ENCODE data around the gene DHX58.

DHX58 gene

DNA sequence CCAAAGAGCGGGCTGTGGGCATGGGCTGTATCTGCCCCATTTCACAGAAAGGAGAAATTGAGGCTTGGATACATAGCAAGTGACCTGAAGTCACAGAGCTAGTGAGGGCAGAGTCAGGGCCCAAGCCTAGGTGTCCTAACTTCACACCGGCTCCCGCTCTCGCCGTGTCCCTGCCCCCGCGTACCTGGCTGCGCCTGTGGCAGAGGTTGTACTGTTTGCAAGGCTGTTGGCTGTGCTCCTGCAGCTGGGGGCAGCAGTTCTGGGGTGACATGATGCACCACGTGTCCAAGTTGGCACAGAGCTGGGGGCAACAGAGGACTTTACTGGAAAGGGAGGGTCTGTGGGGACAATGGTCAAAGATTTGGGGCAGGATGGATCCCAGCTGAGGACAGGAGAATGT, 3.4 kb downstream of the DHX58 start:
- no peak for DNase-seq

DNA sequence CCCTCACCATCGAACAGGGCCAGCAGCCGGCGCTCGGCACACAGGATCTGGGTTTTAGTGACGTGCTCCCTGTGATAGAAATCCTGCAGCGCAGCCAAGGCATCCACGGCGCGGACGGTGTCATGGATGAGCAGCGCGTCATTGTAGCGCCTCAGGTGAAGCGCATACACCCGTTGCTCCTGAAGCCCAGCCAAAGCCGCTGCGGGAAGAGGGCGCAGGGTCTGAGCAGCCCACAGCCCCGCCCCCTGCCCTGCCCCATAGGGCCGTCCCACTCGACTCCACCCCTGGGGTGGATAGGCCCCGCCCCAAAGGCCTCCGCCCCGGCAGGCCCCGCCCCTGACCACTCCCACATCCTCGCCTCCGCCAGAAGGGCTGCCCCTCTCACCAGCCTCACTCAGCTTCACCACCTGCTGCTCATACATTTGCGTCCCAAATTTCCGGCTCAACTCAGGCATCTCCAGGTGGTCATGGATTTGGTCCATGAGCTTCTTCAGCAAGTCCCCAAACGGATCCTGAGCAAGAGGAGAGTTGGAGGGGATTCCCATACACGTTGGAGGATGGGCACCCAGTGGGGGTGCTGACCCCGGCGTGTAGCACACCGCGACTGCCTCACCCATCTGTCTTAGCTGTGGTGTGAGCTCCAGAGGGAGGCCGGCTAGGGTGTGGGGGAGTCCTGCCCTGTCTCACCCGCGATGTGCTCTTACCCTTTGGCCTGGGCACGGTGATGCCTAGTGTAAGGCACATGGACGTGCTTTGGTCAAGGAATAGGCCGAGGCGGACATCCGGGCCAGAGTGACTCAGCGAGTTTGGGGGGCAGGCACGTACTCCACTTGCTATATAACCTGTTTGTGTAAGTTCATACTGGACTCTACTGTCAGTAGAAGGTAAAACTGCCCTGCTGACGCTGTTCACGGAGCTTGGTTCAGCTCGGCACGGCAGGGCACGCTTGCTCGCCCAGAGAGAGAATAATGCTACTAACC, 4.6 kb downstream of the DHX58 start:
- no peak for DNase-seq

GRCh38 chr17:42107124-42107523, 5.4 kb downstream of the DHX58 start:
- no peak for DNase-seq

DNA sequence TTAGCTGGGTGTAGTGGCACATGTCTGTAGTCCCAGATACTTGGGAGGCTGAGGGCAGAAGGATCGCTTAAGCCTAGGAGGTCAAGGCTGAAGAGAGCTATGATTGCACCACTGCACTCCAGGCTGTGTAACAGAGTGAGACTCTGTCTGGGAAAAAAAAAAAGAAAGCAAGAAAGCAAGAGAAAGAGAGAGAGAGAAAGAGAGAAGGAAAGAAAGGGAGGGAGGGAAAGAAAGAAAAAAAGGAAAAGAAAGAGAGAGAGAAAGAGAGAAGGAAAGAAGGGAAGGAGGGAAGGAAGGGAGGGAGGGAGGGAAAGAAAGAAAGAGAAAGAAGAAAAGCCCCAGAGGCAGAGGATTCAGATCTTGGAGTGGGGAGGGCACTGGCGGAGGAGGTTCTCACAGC, 6.5 kb downstream of the DHX58 start:
- no peak for DNase-seq

GRCh38 chr17:42104264-42104663, 8.2 kb downstream of the DHX58 start:
- DNase-seq, result no peak

DNA sequence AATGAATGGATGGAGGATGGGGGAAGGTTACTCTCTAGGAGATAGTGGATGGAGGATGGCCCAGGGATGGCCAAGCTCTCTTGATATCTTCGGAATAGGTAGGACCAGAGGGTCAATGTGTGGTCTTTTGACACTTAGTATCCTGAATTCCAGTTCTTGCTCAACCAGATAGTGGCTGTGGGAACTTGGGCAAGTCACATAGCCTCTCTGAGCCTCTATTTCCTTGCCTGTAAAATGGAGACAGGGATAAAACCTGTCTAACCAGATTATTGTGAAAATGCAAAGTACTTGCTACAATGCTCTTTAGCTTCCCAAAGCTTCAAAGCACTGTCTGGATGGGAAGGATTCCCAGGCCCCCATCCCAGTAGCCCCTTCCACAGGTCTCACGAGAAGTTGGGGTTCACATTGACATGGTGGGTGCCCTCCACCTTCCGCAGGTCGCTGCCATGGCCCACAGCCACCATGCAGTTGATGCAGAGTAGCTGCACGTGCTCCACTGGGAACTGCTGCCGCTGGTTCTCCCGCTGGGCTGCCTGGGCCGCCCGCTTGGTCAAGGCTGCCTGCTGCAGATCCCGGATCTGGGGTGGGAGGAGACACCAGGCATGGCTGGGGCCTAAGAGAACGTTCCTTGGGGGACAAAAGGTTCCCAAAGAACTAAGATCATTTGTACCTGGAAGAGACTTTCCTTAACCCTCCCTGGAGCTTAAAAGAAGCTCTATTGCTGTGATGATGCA, 9.1 kb downstream of the DHX58 start:
- no peak for DNase-seq

DNA sequence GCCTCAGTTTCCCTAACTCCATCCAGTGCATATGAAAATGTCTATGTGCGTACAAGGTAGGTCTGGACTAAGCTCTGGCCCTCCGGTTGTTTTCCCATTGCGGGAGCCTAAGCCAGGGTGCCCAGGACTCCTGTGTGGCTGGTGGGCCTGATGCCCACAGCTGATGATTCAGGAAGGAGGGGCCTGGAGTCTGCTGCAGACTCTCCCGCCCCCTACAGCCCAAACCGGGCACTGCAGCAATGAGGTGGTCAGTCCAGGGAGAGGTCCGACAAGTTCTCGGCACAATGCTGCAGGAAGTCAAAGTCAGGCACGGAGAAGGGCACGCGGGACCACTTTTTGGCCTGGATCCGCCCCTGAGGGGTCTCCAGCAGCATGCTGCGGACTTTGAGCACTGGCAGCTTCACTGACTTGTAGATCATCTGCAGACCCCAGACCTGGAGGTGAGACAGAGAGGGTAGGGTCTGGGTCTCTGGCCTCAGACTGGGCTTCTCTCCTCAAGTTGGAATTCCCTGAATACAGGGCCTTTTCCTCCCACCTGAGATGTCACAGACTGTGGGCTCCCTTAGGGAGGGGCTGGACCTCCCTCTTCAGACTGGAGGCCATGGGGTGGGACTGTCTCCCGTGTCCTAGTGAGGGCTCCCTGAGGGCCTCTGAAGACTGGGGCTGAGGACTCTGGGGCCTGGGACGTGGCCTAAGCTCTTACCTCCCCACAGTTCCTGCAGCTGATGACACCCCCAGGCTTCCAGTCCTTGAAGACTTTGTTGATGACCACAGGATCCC, 10.8 kb downstream of the DHX58 start:
- peak; percentile 43 for DNase-seq

DNA sequence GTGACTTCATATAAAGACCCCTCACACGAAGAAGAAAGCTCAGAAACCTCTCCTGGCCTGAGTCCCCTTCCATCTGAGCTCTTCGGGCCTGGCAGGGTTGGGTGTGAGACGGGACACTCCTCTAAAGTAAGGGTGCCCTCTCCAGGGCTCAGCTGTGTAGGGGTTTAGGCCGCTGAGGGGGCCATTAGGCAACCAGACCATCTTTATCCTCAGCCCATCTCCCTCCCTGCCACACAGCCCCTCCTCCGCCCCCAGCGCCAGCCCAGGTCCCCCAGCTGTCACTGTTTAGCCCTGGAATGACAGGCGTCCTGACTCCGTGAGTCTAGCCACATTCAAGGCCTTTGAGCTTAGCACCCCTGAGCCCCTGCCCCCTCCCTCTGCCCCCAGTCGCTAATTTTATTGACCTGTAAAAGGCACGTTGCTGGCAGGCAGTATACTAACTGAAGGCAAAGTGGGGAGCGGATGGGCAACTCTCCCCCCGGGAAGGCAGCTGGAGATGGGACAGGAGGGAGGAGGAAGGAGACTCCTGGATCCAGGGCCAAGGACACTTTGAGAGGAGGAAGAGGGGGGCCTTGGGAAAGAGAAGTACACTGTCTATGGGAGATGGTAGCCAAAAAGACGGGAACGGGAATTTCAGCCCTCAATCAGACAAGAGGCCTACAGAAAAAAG, 13.6 kb downstream of the DHX58 start:
- DNase-seq, result no peak

GRCh38 chr17:42097691-42098631, 14.6 kb downstream of the DHX58 start, which contains the start of gene ZNF385C:
ZNF385C (minus strand) TSS chr17:42098473; CDS start chr17:42063056, 35,417 bp downstream.
- DNase-seq, result no peak

DNA sequence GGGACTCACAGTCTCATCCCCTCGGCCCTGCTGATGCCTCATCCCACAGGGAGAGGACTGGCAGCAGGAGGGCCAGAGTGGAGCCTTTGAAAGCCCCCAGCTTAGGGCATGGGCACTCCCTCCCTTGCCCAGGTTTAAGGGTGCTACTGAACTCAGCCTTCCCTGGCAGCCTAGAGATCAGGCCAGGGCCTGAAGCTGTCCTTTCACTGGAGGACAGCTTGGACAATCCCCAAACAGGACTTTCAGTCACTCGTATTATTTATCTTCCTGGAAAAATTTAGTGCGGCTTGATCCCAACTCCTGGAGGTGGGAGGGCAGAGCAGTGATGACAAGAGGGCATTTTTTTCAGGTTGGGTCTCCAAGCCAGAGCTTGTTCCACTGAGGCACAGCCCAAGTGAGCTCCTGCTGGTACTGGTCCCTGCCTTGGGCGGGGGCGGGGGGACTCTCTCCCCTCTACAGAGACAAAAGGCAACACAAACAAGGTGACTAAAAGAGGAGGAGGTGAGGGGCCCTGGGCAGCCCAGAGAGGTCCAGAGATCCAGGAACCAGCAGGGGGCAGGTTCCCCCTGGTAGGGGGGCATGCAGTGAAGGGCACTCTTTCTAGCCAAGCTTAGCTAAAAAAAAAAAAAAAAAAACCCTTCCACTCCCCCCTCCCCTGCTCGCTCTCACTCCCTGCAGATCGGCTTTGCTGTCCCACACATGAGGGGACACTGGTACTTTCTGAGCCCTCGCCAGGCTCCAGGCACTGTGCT, 16.0 kb downstream of the DHX58 start:
- no peak for DNase-seq

DNA sequence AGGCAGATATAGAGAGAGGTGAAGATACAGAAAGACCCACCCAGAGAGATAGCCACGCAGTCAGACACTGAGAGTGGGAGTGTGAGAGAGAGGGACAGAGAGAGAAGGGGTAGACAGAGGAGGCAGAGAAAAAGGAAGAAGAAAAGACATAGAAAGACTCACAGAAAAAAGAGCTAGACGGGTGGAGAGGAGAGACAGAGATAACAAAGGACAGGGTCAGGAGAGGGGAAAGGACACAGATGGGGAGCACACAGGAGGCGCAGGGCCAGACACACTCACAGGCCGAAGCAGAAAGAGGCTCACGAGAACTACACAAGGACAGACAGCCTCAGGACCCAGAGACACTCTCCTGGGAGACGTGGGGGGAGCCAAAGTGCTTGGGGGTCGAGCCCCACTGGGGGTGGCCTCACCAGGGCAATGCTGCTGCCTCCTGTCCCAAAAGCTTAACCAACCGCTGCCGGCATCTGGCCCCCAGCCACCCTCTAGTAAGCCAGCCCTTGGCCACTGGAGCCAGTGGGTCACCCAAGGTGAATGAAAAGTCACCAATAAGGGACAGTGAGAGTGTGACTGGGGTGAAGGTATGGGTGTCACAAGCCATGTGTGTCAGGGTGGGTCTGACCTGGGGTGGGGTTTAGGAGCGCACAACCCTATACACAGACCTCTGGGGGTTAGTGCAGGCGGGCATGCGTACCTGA, 18.0 kb downstream of the DHX58 start:
- DNase-seq, result no peak

DNA sequence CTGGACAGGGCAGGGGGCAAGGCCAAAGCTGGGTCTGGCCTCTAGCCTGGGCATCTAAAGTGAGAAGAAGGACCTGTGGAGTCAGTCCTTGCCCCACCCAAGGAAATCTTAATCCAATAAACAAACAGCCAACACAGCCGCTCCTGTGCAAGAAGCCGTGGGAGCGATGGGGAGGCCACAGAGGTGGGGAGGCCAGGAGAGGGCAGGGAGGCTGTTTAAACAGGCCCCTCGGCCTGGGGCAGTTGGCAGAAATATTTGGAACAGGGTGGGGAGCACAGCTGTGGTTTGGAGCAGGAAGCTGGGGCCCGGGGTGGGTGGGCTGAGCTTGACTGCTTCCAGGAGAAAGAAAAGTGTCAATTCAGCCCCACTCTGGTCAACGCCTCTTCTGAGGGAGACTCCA, 19.6 kb downstream of the DHX58 start:
- no peak for DNase-seq

GRCh38 chr17:42090964-42091790, 21.3 kb downstream of the DHX58 start:
- no peak for DNase-seq

DNA sequence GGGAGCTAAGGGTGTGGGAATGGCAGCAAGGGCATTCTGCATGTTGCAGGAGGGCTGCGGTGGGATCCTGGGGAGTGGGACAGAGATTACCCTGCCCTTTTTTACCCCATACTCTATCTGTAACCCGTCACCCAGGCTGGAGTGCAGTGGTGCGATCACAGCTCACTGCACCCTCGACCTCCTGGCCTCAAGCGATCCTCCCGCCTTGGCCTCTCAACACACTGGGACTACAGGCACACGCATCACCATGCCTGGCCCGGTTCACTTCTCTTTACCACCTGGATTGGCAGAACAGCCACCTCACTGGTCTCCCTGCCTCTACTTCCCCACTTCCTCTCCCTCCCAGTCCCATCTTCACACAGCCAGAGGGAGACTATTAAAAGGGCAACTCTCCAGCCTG, 23.8 kb downstream of the DHX58 start:
- DNase-seq, result no peak

DNA sequence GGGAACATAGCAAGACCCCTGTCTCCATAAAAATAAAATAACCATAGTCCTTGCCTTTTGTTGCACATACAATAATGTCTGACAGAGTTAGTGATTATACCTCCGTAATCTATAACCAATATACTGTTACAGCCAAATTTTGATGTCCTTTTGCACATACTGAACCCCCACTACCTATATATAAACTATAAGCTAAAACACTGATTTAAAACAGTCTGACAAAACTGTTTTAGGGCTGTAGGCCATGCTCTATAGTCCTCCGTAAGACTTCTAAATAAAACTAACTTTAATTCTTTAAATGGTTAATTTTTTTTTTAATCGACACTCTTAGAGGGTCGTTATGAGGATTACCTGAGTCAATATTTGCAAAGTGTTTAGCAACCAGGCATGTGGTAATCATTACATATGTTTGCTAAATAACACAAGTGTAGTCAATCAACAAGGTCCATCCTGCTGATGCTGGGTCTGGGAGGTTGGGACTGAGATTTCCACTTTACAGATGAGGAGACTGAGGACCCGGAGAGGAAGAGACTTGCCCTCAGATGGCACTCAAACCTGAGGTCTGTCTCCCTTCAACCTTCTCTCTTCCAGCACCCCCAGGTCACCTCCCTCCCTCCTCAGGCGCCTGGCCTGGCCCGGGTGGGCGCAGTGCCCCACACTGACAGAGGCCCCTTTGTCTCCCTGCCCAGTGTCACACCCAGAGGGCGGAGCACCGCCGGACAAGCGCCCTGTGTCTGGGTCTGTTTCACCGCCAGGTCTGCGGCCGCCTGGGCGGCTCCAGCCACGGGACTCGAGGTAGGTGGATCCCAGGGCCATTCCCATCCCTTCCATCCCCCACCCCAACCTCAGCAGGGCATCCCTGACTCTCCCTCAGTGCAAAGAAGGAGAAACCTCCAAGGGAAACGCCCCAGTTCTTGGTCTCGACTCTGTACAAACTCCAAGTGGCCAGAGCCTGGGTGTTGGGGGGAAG, 24.5 kb downstream of the DHX58 start:
- no peak for DNase-seq

DNA sequence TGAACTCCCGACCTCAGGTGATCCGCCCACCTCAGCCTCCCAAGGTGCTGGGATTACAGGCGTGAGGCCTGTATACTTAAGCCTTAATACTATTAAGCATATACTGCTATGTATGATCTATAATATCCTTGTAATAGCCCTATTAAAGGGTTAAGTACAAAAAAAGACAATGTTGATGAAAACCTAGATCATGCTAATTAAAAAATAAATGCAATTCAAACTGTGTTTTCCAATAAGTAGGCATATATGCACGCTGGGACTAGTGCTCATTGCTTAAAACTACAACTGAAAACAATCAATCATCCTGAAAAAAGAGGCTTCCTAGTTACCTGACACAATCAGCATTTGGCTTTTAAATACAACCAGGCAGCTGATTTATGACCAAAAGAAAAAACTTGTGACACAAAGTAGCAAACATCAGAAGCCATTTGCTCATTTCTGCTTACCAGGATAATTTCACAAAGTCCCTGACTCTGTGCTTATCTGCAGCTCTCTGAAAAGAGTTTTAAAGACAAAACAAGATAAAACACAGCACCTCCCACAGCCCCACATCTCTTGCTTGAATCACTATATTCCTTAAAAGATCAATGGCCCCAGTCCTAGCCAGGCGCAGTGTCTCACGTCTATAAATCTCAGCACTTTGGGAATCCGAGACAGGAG, 25.3 kb downstream of the DHX58 start:
- no peak for DNase-seq

GRCh38 chr17:42081516-42082129, 30.9 kb downstream of the DHX58 start:
- no peak for DNase-seq

All from HCEC 1CT (cell line).